Measurements from ENCODE around the gene PRKAG1. TPM values are rescaled to one million over a fixed set of nuclear protein-coding genes. Genes with fewer than 3 reads are reported as not detected.
A peak's percentile ranks its signal among the peaks of the same experiment; 100 is the strongest.

PRKAG1 gene
- polyA plus RNA-seq, 3 donors = 35.9 to 58.9 (median 50.1) TPM

DNA sequence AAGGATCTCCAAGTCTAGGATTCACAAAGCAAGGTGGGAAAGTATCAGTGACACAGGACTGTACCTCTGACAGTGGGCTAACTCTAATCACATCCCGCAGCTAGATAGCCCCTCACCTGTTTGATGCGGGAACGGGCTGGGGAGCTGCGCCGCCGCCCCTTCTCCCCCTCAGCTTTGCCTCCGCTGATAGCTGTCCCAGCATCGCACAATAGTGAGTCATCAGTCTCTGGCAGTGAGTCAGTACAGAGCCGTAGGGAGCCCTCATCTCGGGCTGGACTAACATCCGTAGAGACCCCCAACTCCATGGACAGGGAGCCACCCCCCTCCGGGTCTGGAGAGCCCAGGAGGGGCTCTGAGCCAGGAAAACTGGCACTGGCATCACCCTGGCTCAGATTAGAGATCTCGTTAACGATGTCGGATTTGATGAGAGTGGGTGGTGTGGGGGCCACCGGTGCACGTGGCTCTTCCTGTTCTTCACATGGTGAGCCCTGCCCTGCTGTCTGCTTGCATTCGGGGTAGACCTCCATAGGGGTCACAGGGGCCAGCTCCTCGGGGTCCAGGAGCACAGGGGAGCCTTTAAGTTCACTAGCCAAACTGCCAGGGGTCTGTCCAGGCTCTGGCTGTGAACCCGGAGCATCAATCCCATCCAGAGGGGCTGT lies 31.1 kb upstream of the PRKAG1 start:
- H3K9me3 Mint-ChIP-seq = no peaks in the 10 kb centered on the region
- no peak overlapping the region for H3K9ac ChIP-seq (ENCODE audit: insufficient read depth, low read length, poor library complexity, severe bottlenecking)
- no peak overlapping the region for H3K4me3 ChIP-seq (replicated peaks in 1 of 3; ENCODE audit: low read depth in 2 of 3, low read length in 3 of 3)
- H3K79me2 ChIP-seq (ENCODE audit: insufficient read depth, low read length) = peaks cover 47% of the 10 kb centered on the region
- WGBS (ENCODE audit: insufficient coverage) = 97% methylated on average over 20 of the region's 20 CpGs
- H3K36me3 ChIP-seq (replicated peaks in 1 of 2; ENCODE audit: control insufficient read depth in 1 of 2, insufficient read depth in 2 of 2, low read length in 2 of 2) = peaks cover 100% of the 10 kb centered on the region in 2 donors
- no peak overlapping the region for H3K4me3 Mint-ChIP-seq
- H3K9me3 ChIP-seq (replicated peaks in 1 of 2; ENCODE audit: control insufficient read depth in 1 of 2, insufficient read depth in 1 of 2, low read length in 2 of 2) = no peaks in the 10 kb centered on the region
- no peak overlapping the region for H3K4me2 ChIP-seq (replicated peaks; ENCODE audit: extremely low read depth, low read length, poor library complexity, severe bottlenecking)
- no peaks in the 10 kb centered on the region for H3K4me1 ChIP-seq (ENCODE audit: control insufficient read depth in 1 of 2, insufficient read depth in 2 of 2, low read length in 2 of 2)
- H3K36me3 Mint-ChIP-seq = peaks cover 94 to 100% of the 10 kb centered on the region in 2 donors
- peaks cover 98% of the 10 kb centered on the region for H4K20me1 ChIP-seq (ENCODE audit: insufficient read depth, low read length)
- no peak for DNase-seq
- no peaks in the 10 kb centered on the region for H3K27me3 ChIP-seq (ENCODE audit: control insufficient read depth in 2 of 2, insufficient read depth in 2 of 2, low read length in 2 of 2)
- peaks cover 0 to 3% (median 0%) of the 10 kb centered on the region in 3 donors for H3K27me3 Mint-ChIP-seq (ENCODE audit: low read depth in 3 of 3)
- TF ChIP-seq CTCF (IDR thresholded peaks at IDR 0.05) = no peak
- intact Hi-C loops (cut with micrococcal nuclease) = loop anchor here in 1 of 2 donors (10.0 kb wide), 1 partner anchor 55 kb away; the partner anchor contains the start of gene DDN
- no peak overlapping the region for H3K27ac ChIP-seq (ENCODE audit: low read depth in 1 of 2, low read length in 2 of 2)
- no peak overlapping the region for H2AFZ ChIP-seq (ENCODE audit: insufficient read depth, low read depth, low read length, poor library complexity, severe bottlenecking)
- peak overlapping the region in 4 of 7 donors; percentile 32 to 57 (median 36) for H3K27ac Mint-ChIP-seq
- H3K4me1 Mint-ChIP-seq = peaks cover under 1% of the 10 kb centered on the region

DNA sequence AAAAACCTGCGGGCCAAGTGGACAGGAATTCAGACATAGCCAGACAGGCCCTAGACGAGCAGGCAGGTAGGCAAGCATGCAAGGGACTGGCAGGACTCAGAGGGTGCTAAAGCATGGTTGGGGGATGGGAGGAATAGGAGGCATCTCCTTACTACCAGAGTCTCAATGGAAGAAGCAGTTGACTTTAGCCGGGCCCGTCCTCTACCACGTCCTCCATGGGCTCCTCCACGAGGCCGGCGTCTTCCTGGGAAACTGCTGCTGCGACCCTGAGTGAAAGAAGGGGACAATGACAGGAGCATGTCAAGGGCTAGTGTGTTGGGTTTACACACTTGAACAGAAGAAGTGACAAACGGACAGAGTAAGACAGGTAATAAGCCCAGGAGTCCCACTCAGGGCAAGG lies 30.4 kb upstream of the PRKAG1 start:
- peak overlapping the region in 1 of 7 donors; percentile 42 for H3K27ac Mint-ChIP-seq
- 96% methylated on average over 5 of the region's 10 CpGs for WGBS (ENCODE audit: insufficient coverage)
- peaks cover 0 to 2% (median 0%) of the 10 kb centered on the region in 3 donors for H3K27me3 Mint-ChIP-seq (ENCODE audit: low read depth in 3 of 3)
- TF ChIP-seq CTCF (IDR thresholded peaks at IDR 0.05) = no peak
- no peaks in the 10 kb centered on the region for H3K9me3 ChIP-seq (replicated peaks in 1 of 2; ENCODE audit: control insufficient read depth in 1 of 2, insufficient read depth in 1 of 2, low read length in 2 of 2)
- no peak overlapping the region for H3K27ac ChIP-seq (ENCODE audit: low read depth in 1 of 2, low read length in 2 of 2)
- peaks cover 40% of the 10 kb centered on the region for H3K79me2 ChIP-seq (ENCODE audit: insufficient read depth, low read length)
- no peak for DNase-seq
- no peaks in the 10 kb centered on the region for H3K4me1 ChIP-seq (ENCODE audit: control insufficient read depth in 1 of 2, insufficient read depth in 2 of 2, low read length in 2 of 2)
- H3K27me3 ChIP-seq (ENCODE audit: control insufficient read depth in 2 of 2, insufficient read depth in 2 of 2, low read length in 2 of 2) = no peaks in the 10 kb centered on the region
- peaks cover 100% of the 10 kb centered on the region in 2 donors for H3K36me3 ChIP-seq (replicated peaks in 1 of 2; ENCODE audit: control insufficient read depth in 1 of 2, insufficient read depth in 2 of 2, low read length in 2 of 2)
- no peaks in the 10 kb centered on the region for H3K4me1 Mint-ChIP-seq
- H4K20me1 ChIP-seq (ENCODE audit: insufficient read depth, low read length) = peaks cover 98% of the 10 kb centered on the region
- peaks cover 94 to 100% of the 10 kb centered on the region in 2 donors for H3K36me3 Mint-ChIP-seq
- no peaks in the 10 kb centered on the region for H3K9me3 Mint-ChIP-seq
- H3K4me3 ChIP-seq (replicated peaks in 1 of 3; ENCODE audit: low read depth in 2 of 3, low read length in 3 of 3) = no peak overlapping the region
- H2AFZ ChIP-seq (ENCODE audit: insufficient read depth, low read depth, low read length, poor library complexity, severe bottlenecking) = no peak overlapping the region
- no peak overlapping the region for H3K4me2 ChIP-seq (replicated peaks; ENCODE audit: extremely low read depth, low read length, poor library complexity, severe bottlenecking)
- no peak overlapping the region for H3K9ac ChIP-seq (ENCODE audit: insufficient read depth, low read length, poor library complexity, severe bottlenecking)
- intact Hi-C loops (cut with micrococcal nuclease) = loop anchor here in 1 of 2 donors (10.0 kb wide), 1 partner anchor 54 kb away; the partner anchor contains the start of gene DDN
- no peak overlapping the region for H3K4me3 Mint-ChIP-seq
